NT2/D1 (cell line): ENCODE results near the gene TOX2.

Experiments used
- DNase-seq: peaks from one replicate; pipeline ENCODE4 v3.0.0-alpha.2; 2011; ENCODE audit warnings: low read depth, low spot score
- H3K27me3 ChIP-seq: 2 replicates; pipeline ENCODE4 v1.6.0; 2011; ENCODE audit warnings: mild to moderate bottlenecking; ENCODE audit not compliant: insufficient read length, insufficient read depth
- H3K36me3 ChIP-seq: 2 replicates; pipeline ENCODE4 v1.6.1; 2011; ENCODE audit warnings: mild to moderate bottlenecking, low read length, mixed read lengths; ENCODE audit not compliant: insufficient read depth, insufficient read length
- H3K4me1 ChIP-seq: 2 replicates; pipeline ENCODE4 v1.5.1; 2011; ENCODE audit not compliant: insufficient read depth, insufficient read length
- H3K4me3 ChIP-seq: 2 replicates; pipeline ENCODE4 v1.5.1; 2011; ENCODE audit warnings: low read depth; ENCODE audit not compliant: insufficient read length
- H3K9ac ChIP-seq: 2 replicates; pipeline ENCODE4 v1.6.0; 2011; ENCODE audit warnings: low read depth; ENCODE audit not compliant: insufficient read length
- H3K9me3 ChIP-seq: 2 replicates; pipeline ENCODE4 v1.5.1; 2011; ENCODE audit warnings: mild to moderate bottlenecking, low read length; ENCODE audit not compliant: insufficient read depth
- SUZ12 ChIP-seq: IDR thresholded peaks from 2 replicates; pipeline ENCODE4 v1.6.1; 2011; ENCODE audit not compliant: insufficient read length, insufficient read depth; ENCODE audit errors: extremely low read depth
- YY1 ChIP-seq: IDR thresholded peaks from 2 replicates; pipeline ENCODE4 v1.6.1; 2011; ENCODE audit not compliant: insufficient read length, insufficient read depth
- ZNF274 ChIP-seq: IDR thresholded peaks from 2 replicates; pipeline ENCODE4 v1.6.1; 2011; ENCODE audit warnings: mild to moderate bottlenecking, low read depth, low read length

The TOX2 gene

DNA sequence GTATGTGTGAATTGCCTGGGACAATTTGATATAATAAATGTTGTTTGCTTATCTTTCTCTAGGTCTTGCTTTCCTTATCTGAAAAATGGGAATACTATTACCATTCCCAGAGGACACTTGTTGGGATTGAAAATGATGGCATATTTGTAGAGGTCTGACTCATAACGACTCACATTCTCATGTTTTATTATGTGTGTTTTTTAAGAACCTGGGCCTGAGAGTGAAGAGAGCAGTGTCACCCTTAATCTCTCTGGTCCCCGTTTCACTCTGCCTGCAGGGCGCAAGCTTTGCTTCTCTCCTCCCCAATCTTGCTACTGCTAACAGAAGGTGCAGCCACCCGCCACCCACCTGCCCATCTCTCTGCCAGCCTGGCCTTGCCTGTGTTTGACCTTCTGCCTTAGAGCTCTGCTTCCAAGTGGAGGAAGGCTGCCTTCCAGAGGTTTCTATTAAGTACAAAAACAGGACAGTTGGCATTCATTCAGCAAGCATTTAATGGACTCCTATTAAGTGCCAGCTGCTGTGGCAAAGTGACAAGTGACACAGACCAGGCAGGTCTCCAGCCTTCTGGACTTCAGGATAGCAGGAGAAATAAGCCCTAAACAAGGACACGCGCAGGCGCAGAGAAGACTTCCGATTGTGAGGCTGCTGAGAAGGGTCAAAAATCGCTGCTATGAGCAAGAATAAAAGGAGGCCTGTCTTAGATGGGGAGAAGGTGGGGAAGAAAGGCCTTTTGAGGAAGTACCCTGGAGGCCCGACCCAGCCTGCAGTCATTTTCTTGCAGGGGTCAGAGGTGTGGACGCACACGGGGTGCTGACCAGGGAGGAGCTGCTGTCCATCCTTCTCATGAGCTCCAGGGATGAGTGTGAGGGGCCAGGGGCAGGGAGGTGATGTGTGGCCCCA lies 159.8 kb downstream of the TOX2 start:
- Histone ChIP-seq H3K4me3 (no peak overlapping the region), H3K9me3 (no peaks in the 10 kb centered on the region), H3K4me1 (peaks cover 5% of the 10 kb centered on the region), H3K27me3 (no peaks in the 10 kb centered on the region), H3K36me3 (no peaks in the 10 kb centered on the region), H3K9ac (no peak overlapping the region)
- no peak for TF ChIP-seq YY1
- no peak for TF ChIP-seq ZNF274
- no peak for TF ChIP-seq SUZ12
- no peak for DNase-seq

DNA sequence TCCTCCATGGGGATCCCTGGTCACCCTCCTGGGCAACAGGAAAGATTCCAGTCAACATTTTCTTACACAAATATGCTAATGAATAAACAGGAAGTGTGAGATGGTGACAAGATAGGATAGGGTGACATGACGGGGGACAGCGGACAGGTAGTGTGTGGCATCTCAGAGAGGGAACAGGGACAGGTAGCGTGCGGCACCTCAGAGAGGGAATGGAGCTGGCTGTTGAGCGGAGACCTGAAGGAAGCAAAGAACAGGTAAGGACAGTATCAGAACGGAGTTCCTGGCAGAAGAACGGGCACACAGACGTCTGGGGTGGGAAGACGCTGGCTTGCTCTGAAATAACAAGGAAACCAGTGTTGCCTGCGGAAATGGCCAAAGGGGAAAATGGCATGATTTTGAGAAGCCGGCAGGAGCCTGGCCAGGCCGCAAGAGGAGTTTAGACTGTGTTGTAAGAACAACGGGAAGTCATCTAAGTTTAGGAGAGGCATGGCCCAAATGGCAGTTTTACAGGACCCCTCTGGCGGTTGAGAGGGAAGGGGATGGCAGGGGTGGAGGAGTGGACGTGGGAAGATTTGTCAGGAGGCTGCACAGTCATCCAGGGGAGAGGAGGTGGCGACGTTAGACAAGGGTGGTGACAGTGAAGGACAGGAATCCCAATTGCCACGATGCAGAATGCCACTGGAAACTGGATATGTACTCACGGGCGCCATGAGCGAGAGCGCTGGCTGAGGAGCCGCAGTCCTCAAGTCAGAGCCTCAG lies 160.7 kb downstream of the TOX2 start:
- H3K36me3 ChIP-seq: no peaks in the 10 kb centered on the region
- no peak overlapping the region for H3K4me3 ChIP-seq
- no peak overlapping the region for H3K9ac ChIP-seq
- H3K9me3 ChIP-seq: no peaks in the 10 kb centered on the region
- DNase-seq: no peak
- TF ChIP-seq SUZ12 (no peak), YY1 (no peak), ZNF274 (no peak)
- peaks cover 5% of the 10 kb centered on the region for H3K4me1 ChIP-seq
- H3K27me3 ChIP-seq: no peaks in the 10 kb centered on the region

DNA sequence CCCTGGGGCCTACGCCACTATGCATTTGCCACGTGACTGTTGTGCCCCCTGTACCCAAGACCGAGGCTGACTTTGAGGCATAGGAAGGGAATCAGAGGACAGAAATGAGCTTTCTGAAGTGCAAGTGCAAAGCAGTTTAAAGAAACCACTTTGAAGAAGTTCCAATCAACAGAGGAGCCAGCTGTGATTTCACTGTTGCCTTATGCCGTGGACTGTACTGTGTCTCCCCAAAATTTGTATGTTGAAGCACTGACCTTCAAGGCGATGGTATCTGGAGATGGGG lies 161.2 kb downstream of the TOX2 start:
- Histone ChIP-seq H3K4me3 (no peak overlapping the region), H3K4me1 (peaks cover 5% of the 10 kb centered on the region), H3K9me3 (no peaks in the 10 kb centered on the region), H3K9ac (no peak overlapping the region), H3K36me3 (no peaks in the 10 kb centered on the region), H3K27me3 (no peaks in the 10 kb centered on the region)
- TF ChIP-seq YY1 (no peak), SUZ12 (no peak), ZNF274 (no peak)
- no peak for DNase-seq

DNA sequence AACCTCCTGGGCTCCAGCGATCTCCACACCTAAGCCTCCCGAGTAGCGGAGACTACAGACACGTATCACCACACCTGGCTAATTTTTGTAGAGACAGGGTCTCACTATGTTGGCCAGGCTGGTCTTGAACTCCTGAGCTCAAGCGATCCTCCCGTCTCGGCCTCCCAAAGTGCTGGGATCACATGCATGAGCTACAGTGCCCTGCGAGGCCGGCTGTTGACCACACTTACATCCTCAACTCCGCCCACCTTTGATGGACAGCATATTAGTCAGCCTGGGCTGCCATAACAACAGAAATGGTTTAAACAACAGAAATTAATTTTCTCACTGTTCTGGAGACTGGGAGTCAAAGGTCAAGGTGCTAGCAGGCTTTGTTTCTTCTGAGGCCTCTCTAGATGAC lies 164.6 kb downstream of the TOX2 start:
- Histone ChIP-seq H3K4me3 (no peak overlapping the region), H3K27me3 (no peaks in the 10 kb centered on the region), H3K9ac (no peak overlapping the region), H3K36me3 (no peaks in the 10 kb centered on the region), H3K9me3 (no peaks in the 10 kb centered on the region), H3K4me1 (no peaks in the 10 kb centered on the region)
- TF ChIP-seq SUZ12 (no peak), ZNF274 (no peak), YY1 (no peak)
- DNase-seq: no peak

DNA sequence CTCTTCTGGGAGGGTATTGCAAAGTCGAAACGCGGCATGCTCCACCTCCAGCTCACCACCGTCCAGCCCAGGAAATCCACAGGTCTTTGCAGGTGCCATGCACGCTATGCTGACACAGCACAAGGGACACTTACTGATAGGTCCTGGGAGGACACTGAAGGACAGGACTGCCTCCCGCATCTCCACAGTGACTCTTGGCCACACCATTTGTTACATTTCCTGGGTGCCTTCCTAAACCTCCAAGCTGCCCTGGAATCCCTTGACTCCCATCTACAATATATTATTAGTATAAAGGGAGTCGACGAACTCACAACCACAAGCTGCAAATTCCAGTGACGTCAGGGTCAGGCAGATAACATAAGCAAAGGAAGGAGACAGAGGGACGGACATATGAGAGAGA lies 165.4 kb downstream of the TOX2 start:
- no peak for DNase-seq
- Histone ChIP-seq H3K36me3 (no peaks in the 10 kb centered on the region), H3K9me3 (no peaks in the 10 kb centered on the region), H3K9ac (no peak overlapping the region), H3K27me3 (no peaks in the 10 kb centered on the region), H3K4me1 (no peaks in the 10 kb centered on the region), H3K4me3 (no peak overlapping the region)
- TF ChIP-seq ZNF274 (no peak), SUZ12 (no peak), YY1 (no peak)

DNA sequence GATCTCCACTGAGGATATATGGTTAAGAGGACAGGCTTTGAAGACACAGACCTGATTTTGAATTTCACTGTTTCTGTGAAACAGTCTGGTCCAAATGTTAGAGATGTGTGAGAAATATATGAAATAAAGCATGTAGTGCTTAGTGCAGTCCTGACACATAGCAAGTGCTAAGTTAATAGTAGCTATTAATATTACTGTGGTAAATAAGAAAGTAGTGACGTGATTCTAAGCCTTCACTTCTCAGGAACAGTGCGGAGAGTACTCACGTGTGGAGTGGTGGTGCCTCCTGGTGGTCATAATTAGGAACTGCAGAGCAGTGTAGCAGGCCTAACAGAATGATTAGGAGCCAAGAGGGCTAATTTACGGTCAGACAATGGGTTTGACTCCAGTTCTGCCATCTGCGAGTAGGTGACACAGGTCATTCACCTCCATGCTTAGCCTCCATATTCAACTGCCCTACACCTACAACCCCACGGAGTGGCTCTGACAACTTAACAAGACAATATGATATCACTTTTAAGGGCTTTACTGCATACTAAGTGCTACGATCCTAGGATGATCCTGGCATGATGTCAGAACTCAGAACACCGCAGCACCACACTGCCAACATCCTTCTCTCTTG lies 166.1 kb downstream of the TOX2 start:
- no peaks in the 10 kb centered on the region for H3K9me3 ChIP-seq
- TF ChIP-seq SUZ12 (no peak), YY1 (no peak), ZNF274 (no peak)
- no peak overlapping the region for H3K4me3 ChIP-seq
- H3K9ac ChIP-seq: no peak overlapping the region
- no peaks in the 10 kb centered on the region for H3K4me1 ChIP-seq
- peak; percentile 73 for DNase-seq
- H3K36me3 ChIP-seq: no peaks in the 10 kb centered on the region
- H3K27me3 ChIP-seq: no peaks in the 10 kb centered on the region

DNA sequence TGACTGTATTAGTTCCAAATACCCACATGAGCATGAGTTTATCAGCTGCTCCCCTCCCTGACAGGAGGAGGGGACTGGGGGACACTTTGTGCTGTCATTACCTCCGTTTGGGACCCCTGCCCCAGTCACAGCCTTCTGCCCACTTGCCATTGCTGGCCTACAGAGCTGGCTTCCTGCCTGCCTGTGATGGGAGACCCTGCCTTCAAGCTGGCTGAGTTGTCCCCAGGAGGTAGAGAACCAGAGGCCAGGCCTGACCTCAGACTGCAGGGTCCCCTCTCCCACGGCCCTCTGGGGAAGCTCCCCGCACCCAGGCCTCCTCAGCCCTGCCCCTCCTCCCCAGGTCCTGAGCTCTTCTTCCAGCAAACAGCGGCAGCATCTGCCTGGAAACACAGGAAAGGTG lies 166.8 kb downstream of the TOX2 start:
- Histone ChIP-seq H3K4me3 (no peak overlapping the region), H3K27me3 (no peaks in the 10 kb centered on the region), H3K4me1 (no peaks in the 10 kb centered on the region), H3K36me3 (no peaks in the 10 kb centered on the region), H3K9ac (no peak overlapping the region), H3K9me3 (no peaks in the 10 kb centered on the region)
- TF ChIP-seq ZNF274 (no peak), SUZ12 (no peak), YY1 (no peak)
- DNase-seq: no peak
